HT-29 (cell line): ENCODE measurements around the gene SERPINB4. TPM values are rescaled to one million over a fixed set of nuclear protein-coding genes. Genes with fewer than 3 reads are reported as not detected.

Source experiments
- DNase-seq: peaks from one replicate; pipeline ENCODE4 v3.0.0-alpha.2; 2015; ENCODE audit warnings: low spot score
- total RNA-seq: library from RNA; depleted of rRNA; stranded (reverse); fragments of >200 nt; shearing (Covaris generic); gene quantifications from 2 replicates; pipeline ENCODE4 v1.2.3, GENCODE V29; 2014; rRNA removed

SERPINB4 gene
- total RNA-seq, 1 experiment from 2014 or later: not detected

- DNase-seq: no peak
Measured at GRCh38 chr18:63627819-63628218, 16.2 kb downstream of the SERPINB4 start.

GRCh38 chr18:63626431-63626830 is 17.6 kb downstream of the SERPINB4 start:
- no peak for DNase-seq

- no peak for DNase-seq
Measured at GRCh38 chr18:63624863-63625262, 19.2 kb downstream of the SERPINB4 start.

- DNase-seq: no peak
Measured at GRCh38 chr18:63619661-63620060, 24.4 kb downstream of the SERPINB4 start.

- DNase-seq: no peak
Measured at GRCh38 chr18:63617915-63618234, 26.2 kb downstream of the SERPINB4 start.

GRCh38 chr18:63617049-63617914 is 26.8 kb downstream of the SERPINB4 start:
- DNase-seq: peak; percentile 4

- DNase-seq: no peak
Measured at GRCh38 chr18:63613420-63613819, 30.6 kb downstream of the SERPINB4 start.

- DNase-seq: no peak
Measured at GRCh38 chr18:63606526-63606925, 37.5 kb downstream of the SERPINB4 start.

- peak; percentile 18 for DNase-seq
Measured at GRCh38 chr18:63604791-63605567, 39.1 kb downstream of the SERPINB4 start.

- DNase-seq: no peak
Measured at GRCh38 chr18:63603772-63604171, 40.3 kb downstream of the SERPINB4 start.

GRCh38 chr18:63603355-63603754 is 40.7 kb downstream of the SERPINB4 start:
- no peak for DNase-seq

- DNase-seq: no peak
Measured at GRCh38 chr18:63596964-63597363, 47.1 kb downstream of the SERPINB4 start.

- DNase-seq: no peak
Measured at GRCh38 chr18:63592471-63592870, 51.6 kb downstream of the SERPINB4 start.

- no peak for DNase-seq
Measured at GRCh38 chr18:63591725-63592124, 52.3 kb downstream of the SERPINB4 start.

- DNase-seq: no peak
Measured at GRCh38 chr18:63590966-63591695, 52.9 kb downstream of the SERPINB4 start.

GRCh38 chr18:63590373-63590772 is 53.7 kb downstream of the SERPINB4 start:
- DNase-seq: no peak

GRCh38 chr18:63588909-63589308 is 55.1 kb downstream of the SERPINB4 start:
- DNase-seq: no peak

Other genes starting within 250 kb of the SERPINB4 start
- gene VPS4B, start 221.8 kb downstream of the SERPINB4 start, total RNA-seq: 16.0 and 16.7 TPM in 2 replicates
- gene SERPINB5, start 167.3 kb downstream of the SERPINB4 start, total RNA-seq: 12.9 and 13.4 TPM in 2 replicates
- gene SERPINB12, start 101.9 kb downstream of the SERPINB4 start, total RNA-seq: not detected in 2 replicates
- gene SERPINB13, start 56.9 kb downstream of the SERPINB4 start, total RNA-seq: not detected in 2 replicates
- not detected in 2 replicates for gene SERPINB3, start 17.6 kb upstream of the SERPINB4 start, total RNA-seq
- gene SERPINB11, start 58.7 kb upstream of the SERPINB4 start, total RNA-seq: not detected in 2 replicates
- 0.16 TPM in 1 of 2 replicates, not detected in the other for gene SERPINB7, start 131.2 kb upstream of the SERPINB4 start, total RNA-seq
- not detected in 2 replicates for gene SERPINB2, start 243.4 kb upstream of the SERPINB4 start, total RNA-seq